ENCODE measurements around the gene AQP5. TPM values are rescaled to one million over a fixed set of nuclear protein-coding genes. Genes with fewer than 3 reads are reported as not detected.

Gene AQP5
- total RNA-seq, 4 donors from 2014 or later = not detected

- Histone ChIP-seq H3K4me1 (peaks cover 0 to 14% (median 0%) of the 10 kb centered on the region in 4 donors), H3K36me3 (no peaks in the 10 kb centered on the region), H3K27ac (no peak within 1 kb of the TSS), H3K27me3 (no peaks in the 10 kb centered on the region), H3K4me3 (no peak within 1 kb of the TSS), H3K9me3 (no peaks in the 10 kb centered on the region)
- no peak for TF ChIP-seq POLR2A (IDR thresholded peaks at IDR 0.05)
- no peak for TF ChIP-seq CTCF (IDR thresholded peaks at IDR 0.05)
- peak in 1 of 3 donors; percentile 23 for DNase-seq
These were observed 11.1 kb downstream of the AQP5 start, which contains the start of gene AQP6 for GRCh38 chr12:49972641-49973360. TSS of gene AQP6 (plus strand) at chr12:49972947. CDS start at chr12:49973174, 227 bp downstream.

GRCh38 chr12:49973361-49973830 lies 11.7 kb downstream of the AQP5 start:
- DNase-seq = peak in 1 of 3 donors; percentile 52
- TF ChIP-seq CTCF (IDR thresholded peaks at IDR 0.05) = no peak

GRCh38 chr12:49974231-49974675 lies 12.6 kb downstream of the AQP5 start:
- peaks cover 0 to 14% (median 0%) of the 10 kb centered on the region in 4 donors for H3K4me1 ChIP-seq
- no peak overlapping the region for H3K4me3 ChIP-seq
- no peaks in the 10 kb centered on the region for H3K9me3 ChIP-seq
- H3K27me3 ChIP-seq = no peaks in the 10 kb centered on the region
- H3K36me3 ChIP-seq = no peaks in the 10 kb centered on the region
- peak in 2 of 3 donors; percentile 58 to 59 for DNase-seq
- no peak overlapping the region for H3K27ac ChIP-seq
- TF ChIP-seq POLR2A (IDR thresholded peaks at IDR 0.05) = no peak
- TF ChIP-seq CTCF (IDR thresholded peaks at IDR 0.05) = peak in 4 of 6 experiments; percentile 16 to 39 (median 29)

More at GRCh38 chr12:49973361-49973830, 11.7 kb downstream of the AQP5 start:
- Histone ChIP-seq H3K4me1 (peaks cover 0 to 14% (median 0%) of the 10 kb centered on the region in 4 donors), H3K27ac (no peak overlapping the region), H3K9me3 (no peaks in the 10 kb centered on the region), H3K27me3 (no peaks in the 10 kb centered on the region), H3K4me3 (no peak overlapping the region), H3K36me3 (no peaks in the 10 kb centered on the region)

- no peaks in the 10 kb centered on the region for H3K36me3 ChIP-seq
- no peaks in the 10 kb centered on the region for H3K9me3 ChIP-seq
- H3K27me3 ChIP-seq = no peaks in the 10 kb centered on the region
- DNase-seq = peak in 1 of 3 donors; percentile 39
- no peak overlapping the region for H3K4me3 ChIP-seq
- H3K27ac ChIP-seq = no peak overlapping the region
- TF ChIP-seq POLR2A (IDR thresholded peaks at IDR 0.05) (no peak), CTCF (IDR thresholded peaks at IDR 0.05) (no peak)
- H3K4me1 ChIP-seq = peaks cover 0 to 14% (median 0%) of the 10 kb centered on the region in 4 donors
These were observed 13.1 kb downstream of the AQP5 start for GRCh38 chr12:49974677-49975317.

- DNase-seq = peak in 1 of 3 donors; percentile 45
- Histone ChIP-seq H3K36me3 (no peaks in the 10 kb centered on the region), H3K9me3 (no peaks in the 10 kb centered on the region), H3K4me1 (peaks cover 0 to 14% (median 0%) of the 10 kb centered on the region in 4 donors), H3K27ac (no peak overlapping the region), H3K4me3 (no peak overlapping the region), H3K27me3 (no peaks in the 10 kb centered on the region)
- TF ChIP-seq POLR2A (IDR thresholded peaks at IDR 0.05) (no peak), CTCF (IDR thresholded peaks at IDR 0.05) (no peak)
These were observed 13.7 kb downstream of the AQP5 start for GRCh38 chr12:49975318-49975761.
